IMR-90 (cell line): ENCODE data around the gene GRID1. TPM values are rescaled to one million over a fixed set of nuclear protein-coding genes. Genes with fewer than 3 reads are reported as not detected.

Source experiments
- ATAC-seq: fragments of 200-7000 bp; cut with Tn5 transposase; 2 replicates; pipeline ENCODE4 v1.9.1; 2020; ENCODE audit warnings: low read depth, mild to moderate bottlenecking, moderate library complexity
- BruUV-seq: library from RNA; stranded (reverse); fragments of 400-500 nt; replicated peaks from 2 replicates; lab custom pipeline; 2021; lab: Mats Ljungman, UMichigan
- CTCF ChIA-PET: fragments of 300-600 bp; formaldehyde crosslinking; extraction: SDS; loops from one replicate; lab custom pipeline; 2021; ENCODE audit warnings: antibody characterized with exemption; lab: Yijun Ruan, JAX
- POLR2A ChIA-PET: fragments of 300-600 bp; sonication (Branson Sonifier 250); formaldehyde crosslinking; loops from one replicate; lab custom pipeline; 2022; ENCODE audit warnings: antibody characterized with exemption; ENCODE audit not compliant: unreplicated experiment; lab: Charles Lee
- DNase-seq: peaks from one replicate; pipeline ENCODE4 v3.0.0; 2013
- H2AFZ ChIP-seq: replicated peaks from 2 replicates; pipeline ENCODE3; 2013; ENCODE audit warnings: low read length, mild to moderate bottlenecking; ENCODE audit not compliant: poor library complexity
- H2AK5ac ChIP-seq: 2 replicates; pipeline ENCODE4 v1.6.1; 2013; ENCODE audit warnings: low read depth, low read length, inconsistent platforms
- H2AK9ac ChIP-seq: replicated peaks from 2 replicates; pipeline ENCODE3; 2013; ENCODE audit warnings: mild to moderate bottlenecking, low read depth, low read length, moderate library complexity; ENCODE audit not compliant: poor library complexity
- H2BK120ac ChIP-seq: 2 replicates; pipeline ENCODE4 v1.6.1; 2013; ENCODE audit warnings: low read depth, low read length, inconsistent platforms
- H2BK15ac ChIP-seq: 3 replicates; pipeline ENCODE4 v1.6.1; 2013; ENCODE audit warnings: low read depth, low read length, inconsistent platforms
- H2BK20ac ChIP-seq: 2 replicates; pipeline ENCODE4 v1.6.1; 2013; ENCODE audit warnings: low read depth, mild to moderate bottlenecking, inconsistent platforms, low read length, moderate library complexity
- H2BK5ac ChIP-seq: 2 replicates; pipeline ENCODE4 v1.6.1; 2013; ENCODE audit warnings: mild to moderate bottlenecking, low read depth, low read length, inconsistent platforms; ENCODE audit not compliant: poor library complexity, severe bottlenecking
- H3K14ac ChIP-seq: replicated peaks from 2 replicates; pipeline ENCODE4 v1.6.1; 2013; ENCODE audit warnings: low read depth, low read length, inconsistent platforms
- H3K18ac ChIP-seq: 2 replicates; pipeline ENCODE4 v1.6.1; 2013; ENCODE audit warnings: low read depth, low read length, control low read depth
- H3K23ac ChIP-seq: 2 replicates; pipeline ENCODE4 v1.6.1; 2013; ENCODE audit warnings: low read depth, low read length, inconsistent platforms
- H3K27ac ChIP-seq: 2 replicates; pipeline ENCODE4 v1.5.1; 2013; ENCODE audit warnings: mild to moderate bottlenecking, control low read depth, low read length; ENCODE audit not compliant: insufficient read depth
- H3K27me3 ChIP-seq: 2 replicates; pipeline ENCODE4 v1.6.1; 2013; ENCODE audit warnings: low read length; ENCODE audit not compliant: control insufficient read depth, insufficient read depth
- H3K36me3 ChIP-seq: 2 replicates; pipeline ENCODE4 v1.6.1; 2013; ENCODE audit warnings: low read length, mixed read lengths; ENCODE audit not compliant: control insufficient read depth, insufficient read depth
- H3K4ac ChIP-seq: 2 replicates; pipeline ENCODE4 v1.6.1; 2013; ENCODE audit warnings: low read depth, low read length, inconsistent platforms
- H3K4me1 ChIP-seq: 2 replicates; pipeline ENCODE4 v1.6.1; 2013; ENCODE audit warnings: low read length, mixed read lengths; ENCODE audit not compliant: control insufficient read depth, insufficient read depth
- H3K4me2 ChIP-seq: 2 replicates; pipeline ENCODE4 v1.6.1; 2013; ENCODE audit warnings: low read depth, mild to moderate bottlenecking, control low read depth, low read length, moderate library complexity
- H3K4me3 ChIP-seq: 2 replicates; pipeline ENCODE4 v1.5.1; 2013; ENCODE audit warnings: low read depth, mild to moderate bottlenecking, control low read depth, low read length, moderate library complexity; ENCODE audit not compliant: insufficient read depth
- H3K56ac ChIP-seq: 2 replicates; pipeline ENCODE4 v1.6.1; 2013; ENCODE audit warnings: low read length, inconsistent platforms; ENCODE audit not compliant: insufficient read depth; ENCODE audit errors: extremely low read depth
- H3K79me1 ChIP-seq, 2 experiments: 2 replicates each; pipeline ENCODE4 v1.6.1; 2013; ENCODE audit warnings: low read length in 2 of 2, inconsistent platforms in 1 of 2, low read depth in 1 of 2
- H3K9ac ChIP-seq: 2 replicates; pipeline ENCODE4 v1.6.1; 2013; ENCODE audit warnings: low read depth, low read length, control low read depth
- H3K9me1 ChIP-seq: 2 replicates; pipeline ENCODE4 v1.6.1; 2013; ENCODE audit warnings: low read length, inconsistent platforms; ENCODE audit not compliant: insufficient read depth
- H3K9me3 ChIP-seq: 2 replicates; pipeline ENCODE4 v1.6.1; 2013; ENCODE audit warnings: low read length; ENCODE audit not compliant: control insufficient read depth, insufficient read depth
- H4K20me1 ChIP-seq: 2 replicates; pipeline ENCODE4 v1.6.1; 2013; ENCODE audit warnings: low read length, inconsistent platforms; ENCODE audit not compliant: insufficient read depth
- H4K5ac ChIP-seq: 2 replicates; pipeline ENCODE4 v1.6.1; 2013; ENCODE audit warnings: mild to moderate bottlenecking, low read depth, low read length, control low read depth
- H4K8ac ChIP-seq, 2 experiments: 2 replicates each; pipeline ENCODE4 v1.6.1; 2013; ENCODE audit warnings: low read depth in 2 of 2, low read length in 2 of 2, control low read depth in 1 of 2, inconsistent platforms in 1 of 2
- H4K91ac ChIP-seq: 2 replicates; pipeline ENCODE4 v1.6.1; 2013; ENCODE audit warnings: low read depth, low read length, inconsistent platforms; ENCODE audit not compliant: insufficient read depth
- BHLHE40 ChIP-seq: fragments of 150-350 bp; IDR thresholded peaks from 2 replicates; pipeline ENCODE4 v1.6.1; 2016; ENCODE audit warnings: mild to moderate bottlenecking, low read depth, low read length
- CEBPB ChIP-seq: IDR thresholded peaks from 2 replicates; pipeline ENCODE4 v1.6.1; 2012; ENCODE audit warnings: low read depth, low read length, improper control_type of control experiment
- CHD1 ChIP-seq: IDR thresholded peaks from 2 replicates; pipeline ENCODE4 v1.6.1; 2012; ENCODE audit warnings: low read depth, low read length, improper control_type of control experiment
- FOS ChIP-seq: fragments of 150-350 bp; IDR thresholded peaks from 2 replicates; pipeline ENCODE4 v1.6.1; 2016; ENCODE audit warnings: low read depth, low read length
- MAFK ChIP-seq: IDR thresholded peaks from 2 replicates; pipeline ENCODE4 v1.6.1; 2012; ENCODE audit warnings: low read depth, low read length, improper control_type of control experiment
- MAZ ChIP-seq: IDR thresholded peaks from 2 replicates; pipeline ENCODE4 v1.6.1; 2012; ENCODE audit warnings: low read depth, mild to moderate bottlenecking, low read length, improper control_type of control experiment, moderate library complexity, borderline replicate concordance
- MXI1 ChIP-seq: IDR thresholded peaks from 2 replicates; pipeline ENCODE4 v1.6.1; 2012; ENCODE audit warnings: low read depth, mild to moderate bottlenecking, low read length, moderate library complexity, borderline replicate concordance
- NFE2L2 ChIP-seq: fragments of 150-350 bp; IDR thresholded peaks from 2 replicates; pipeline ENCODE4 v1.6.1; 2016; ENCODE audit warnings: low read depth, mild to moderate bottlenecking, low read length
- POLR2A ChIP-seq: IDR thresholded peaks from 2 replicates; pipeline ENCODE4 v1.6.1; 2012; ENCODE audit warnings: mild to moderate bottlenecking, low read depth, low read length
- RAD21 ChIP-seq: IDR thresholded peaks from 2 replicates; pipeline ENCODE4 v1.6.1; 2012; ENCODE audit warnings: low read length, improper control_type of control experiment
- RCOR1 ChIP-seq: IDR thresholded peaks from 2 replicates; pipeline ENCODE4 v1.6.1; 2012; ENCODE audit warnings: mild to moderate bottlenecking, low read length, improper control_type of control experiment; ENCODE audit not compliant: insufficient replicate concordance
- RFX5 ChIP-seq: IDR thresholded peaks from 2 replicates; pipeline ENCODE4 v1.8.0; 2012; ENCODE audit warnings: low read depth, mild to moderate bottlenecking, low read length, moderate library complexity
- SMC3 ChIP-seq: fragments of 150-350 bp; IDR thresholded peaks from 2 replicates; pipeline ENCODE4 v1.6.1; 2016; ENCODE audit warnings: low read depth, mild to moderate bottlenecking, antibody characterized with exemption, low read length, moderate library complexity
- WGBS, 2 experiments: methylation state at CpG; one replicate each; pipeline versions ENCODE4 v1.1.5 to v1.1.7; 2013; ENCODE audit warnings: missing lambda C conversion rate in 2 of 2; ENCODE audit not compliant: insufficient read length in 1 of 2; ENCODE audit errors: extremely low coverage in 2 of 2; 5-methylcytosine and 5-hydroxymethylcytosine counted together
- dilution Hi-C: fragments of 300-500 bp; cut with HindIII; formaldehyde crosslinking; loops from one replicate; pipeline ENCODE4 v1.14.3; 2018; ENCODE audit warnings: low sequenced_read_pairs; ENCODE audit not compliant: unreplicated experiment
- in situ Hi-C: fragments of 300-500 bp; cut with MboI; formaldehyde crosslinking; loops from 3 replicates; pipeline ENCODE4 v1.14.3; 2019; ENCODE audit warnings: low sequenced_read_pairs, inconsistent platforms, mixed read lengths
- intact Hi-C: fragments of 100-400 bp; cut with micrococcal nuclease; formaldehyde crosslinking; loops from 2 replicates; pipeline ENCODE4 v1.10.0; 2022
- polyA plus RNA-seq, 3 experiments: library from polyadenylated mRNA; depleted of rRNA; stranded (reverse); fragments of >200 nt; gene quantifications; 2 replicates each; pipeline ENCODE4 v1.2.3, GENCODE V29; 2012; ENCODE audit warnings: low replicate concordance in 1 of 3
- total RNA-seq: library from RNA; depleted of rRNA; stranded (reverse); fragments of >200 nt; gene quantifications from 2 replicates; pipeline ENCODE4 v1.2.3, GENCODE V29; 2012
- TF ChIP-seq, protein P1 (sequence below): fragments of 150-350 bp; IDR thresholded peaks from 2 replicates; pipeline ENCODE4 v1.6.1; 2016; ENCODE audit warnings: low read depth, mild to moderate bottlenecking, low read length, moderate library complexity, borderline replicate concordance
- TF ChIP-seq, protein P2 (sequence below): conservative IDR thresholded peaks from 2 replicates; pipeline ENCODE4 v1.5.1; 2012; ENCODE audit warnings: mild to moderate bottlenecking, low read depth, low read length, improper control_type of control experiment
- TF ChIP-seq, protein P3 (sequence below): fragments of 150-350 bp; IDR thresholded peaks from 2 replicates; pipeline ENCODE4 v1.6.1; 2017; ENCODE audit warnings: mild to moderate bottlenecking, antibody characterized with exemption, low read length, low read depth

GRID1 gene
- total and polyA plus RNA-seq, 2 of the 4 experiments (the other 2 are of a cell fraction) = not detected

DNA sequence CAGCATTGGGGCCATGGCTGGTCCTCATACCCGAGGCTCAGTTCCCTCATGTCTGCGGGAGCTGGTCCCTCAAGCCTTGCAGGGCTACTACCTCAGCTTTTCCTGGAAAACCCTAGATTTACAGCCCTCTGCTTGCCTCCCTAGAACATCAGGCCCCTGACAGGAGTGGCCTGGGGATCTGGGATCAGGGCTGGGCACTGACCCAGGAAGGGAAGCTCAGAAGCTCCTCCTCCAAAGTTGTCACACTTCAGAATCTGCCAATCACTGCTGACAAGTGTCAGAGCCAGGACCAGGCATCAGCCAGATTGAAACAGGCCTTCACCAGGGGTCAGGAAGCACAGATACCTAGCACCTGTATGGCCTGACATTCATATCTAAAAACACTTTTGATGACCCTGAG, 115.2 kb downstream of the GRID1 start:
- H2AK5ac ChIP-seq = no peak overlapping the region
- no peak overlapping the region for H2BK5ac ChIP-seq
- no peak overlapping the region for H3K4me3 ChIP-seq
- no peak overlapping the region for H3K18ac ChIP-seq
- no peaks in the 10 kb centered on the region for H3K9me1 ChIP-seq
- H4K8ac ChIP-seq = no peak overlapping the region
- no peaks in the 10 kb centered on the region for H3K27me3 ChIP-seq
- H4K91ac ChIP-seq = no peak overlapping the region
- dilution Hi-C loops (no loop called here), in situ Hi-C loops (no loop called here), intact Hi-C loops (no loop called here)
- TF ChIP-seq FOS = no peak
- TF ChIP-seq, protein P1, sequence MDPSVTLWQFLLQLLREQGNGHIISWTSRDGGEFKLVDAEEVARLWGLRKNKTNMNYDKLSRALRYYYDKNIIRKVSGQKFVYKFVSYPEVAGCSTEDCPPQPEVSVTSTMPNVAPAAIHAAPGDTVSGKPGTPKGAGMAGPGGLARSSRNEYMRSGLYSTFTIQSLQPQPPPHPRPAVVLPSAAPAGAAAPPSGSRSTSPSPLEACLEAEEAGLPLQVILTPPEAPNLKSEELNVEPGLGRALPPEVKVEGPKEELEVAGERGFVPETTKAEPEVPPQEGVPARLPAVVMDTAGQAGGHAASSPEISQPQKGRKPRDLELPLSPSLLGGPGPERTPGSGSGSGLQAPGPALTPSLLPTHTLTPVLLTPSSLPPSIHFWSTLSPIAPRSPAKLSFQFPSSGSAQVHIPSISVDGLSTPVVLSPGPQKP = no peak
- TF ChIP-seq RFX5 = no peak
- TF ChIP-seq MAFK = no peak
- TF ChIP-seq SMC3 = no peak
- TF ChIP-seq, protein P2, sequence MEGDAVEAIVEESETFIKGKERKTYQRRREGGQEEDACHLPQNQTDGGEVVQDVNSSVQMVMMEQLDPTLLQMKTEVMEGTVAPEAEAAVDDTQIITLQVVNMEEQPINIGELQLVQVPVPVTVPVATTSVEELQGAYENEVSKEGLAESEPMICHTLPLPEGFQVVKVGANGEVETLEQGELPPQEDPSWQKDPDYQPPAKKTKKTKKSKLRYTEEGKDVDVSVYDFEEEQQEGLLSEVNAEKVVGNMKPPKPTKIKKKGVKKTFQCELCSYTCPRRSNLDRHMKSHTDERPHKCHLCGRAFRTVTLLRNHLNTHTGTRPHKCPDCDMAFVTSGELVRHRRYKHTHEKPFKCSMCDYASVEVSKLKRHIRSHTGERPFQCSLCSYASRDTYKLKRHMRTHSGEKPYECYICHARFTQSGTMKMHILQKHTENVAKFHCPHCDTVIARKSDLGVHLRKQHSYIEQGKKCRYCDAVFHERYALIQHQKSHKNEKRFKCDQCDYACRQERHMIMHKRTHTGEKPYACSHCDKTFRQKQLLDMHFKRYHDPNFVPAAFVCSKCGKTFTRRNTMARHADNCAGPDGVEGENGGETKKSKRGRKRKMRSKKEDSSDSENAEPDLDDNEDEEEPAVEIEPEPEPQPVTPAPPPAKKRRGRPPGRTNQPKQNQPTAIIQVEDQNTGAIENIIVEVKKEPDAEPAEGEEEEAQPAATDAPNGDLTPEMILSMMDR = no peak
- TF ChIP-seq NFE2L2 = no peak
- TF ChIP-seq BHLHE40 = no peak
- TF ChIP-seq RCOR1 = no peak
- no peak for TF ChIP-seq RAD21
- TF ChIP-seq CEBPB = no peak
- TF ChIP-seq CHD1 = no peak
- no peak for TF ChIP-seq MXI1
- TF ChIP-seq, protein P3, sequence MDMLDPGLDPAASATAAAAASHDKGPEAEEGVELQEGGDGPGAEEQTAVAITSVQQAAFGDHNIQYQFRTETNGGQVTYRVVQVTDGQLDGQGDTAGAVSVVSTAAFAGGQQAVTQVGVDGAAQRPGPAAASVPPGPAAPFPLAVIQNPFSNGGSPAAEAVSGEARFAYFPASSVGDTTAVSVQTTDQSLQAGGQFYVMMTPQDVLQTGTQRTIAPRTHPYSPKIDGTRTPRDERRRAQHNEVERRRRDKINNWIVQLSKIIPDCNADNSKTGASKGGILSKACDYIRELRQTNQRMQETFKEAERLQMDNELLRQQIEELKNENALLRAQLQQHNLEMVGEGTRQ = no peak
- TF ChIP-seq MAZ = no peak
- TF ChIP-seq POLR2A = no peak
- H3K36me3 ChIP-seq = no peaks in the 10 kb centered on the region
- H2AK9ac ChIP-seq = no peak overlapping the region
- no peak overlapping the region for H3K9ac ChIP-seq
- H2AFZ ChIP-seq = no peak overlapping the region
- no peak overlapping the region for H3K4ac ChIP-seq
- H3K9me3 ChIP-seq = no peaks in the 10 kb centered on the region
- ATAC-seq (no peak), DNase-seq (no peak)
- BruUV-seq = no TSS peak
- H3K14ac ChIP-seq = no peak overlapping the region
- no peak overlapping the region for H2BK20ac ChIP-seq
- no peak overlapping the region for H2BK120ac ChIP-seq
- H2BK15ac ChIP-seq = no peak overlapping the region
- H3K4me2 ChIP-seq = no peak overlapping the region
- H3K56ac ChIP-seq = no peak overlapping the region
- POLR2A ChIA-PET = no interaction called here
- no peaks in the 10 kb centered on the region for H3K4me1 ChIP-seq
- H4K20me1 ChIP-seq = no peaks in the 10 kb centered on the region
- no peaks in the 10 kb centered on the region for H3K79me1 ChIP-seq
- H3K23ac ChIP-seq = no peak overlapping the region
- H4K5ac ChIP-seq = no peak overlapping the region
- WGBS, 2 experiments = 20% methylated on average over 1 of the region's 2 CpGs; no CpG with 5 or more reads in 1 of the 2 experiments
- CTCF ChIA-PET = no interaction called here
- no peak overlapping the region for H3K27ac ChIP-seq
